Body of pancreas (tissue), 4 donors: ENCODE measurements around the gene LYSMD1.

Experiments
- POLR2A ChIP-seq, 3 donors: fragments of 450-650 bp; IDR thresholded peaks; one replicate each; pipeline ENCODE4 v1.6.1; 2016; ENCODE audit warnings: antibody characterized with exemption in 3 of 3, mild to moderate bottlenecking in 2 of 3
- TF ChIP-seq, protein P1 (sequence below), 7 experiments: fragments of 450-650 bp in 4 of 7; fragments of 200-600 bp in 3 of 7; sonication (generic) in 3 of 7; IDR thresholded peaks; one replicate each; pipeline ENCODE4 v1.5.1; 2016 to 2019; ENCODE audit warnings: antibody characterized with exemption in 7 of 7

DNA sequence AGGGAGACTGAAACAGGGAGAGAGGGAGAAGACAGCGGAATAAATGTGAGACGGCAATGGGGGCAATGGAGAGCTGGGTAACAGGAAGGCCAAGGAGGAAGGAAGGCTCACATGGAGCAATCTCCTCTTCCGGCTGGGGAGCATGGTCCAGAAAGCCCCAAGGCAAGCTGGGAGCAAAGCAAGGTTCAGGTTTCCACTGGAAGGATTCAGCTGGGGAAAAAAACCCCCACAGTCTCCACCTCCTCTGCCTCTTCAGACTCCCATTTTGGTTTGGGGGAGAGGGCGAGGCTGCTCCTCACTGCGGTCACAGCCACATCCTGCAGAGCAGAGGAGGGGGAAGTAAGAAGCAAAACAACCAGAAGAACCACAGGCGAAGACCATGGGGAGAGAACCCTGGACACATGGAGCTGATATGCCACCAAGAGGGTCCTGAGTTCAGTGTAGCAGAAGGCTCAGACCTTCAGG lies 8.6 kb downstream of the LYSMD1 start:
- TF ChIP-seq, protein P1, sequence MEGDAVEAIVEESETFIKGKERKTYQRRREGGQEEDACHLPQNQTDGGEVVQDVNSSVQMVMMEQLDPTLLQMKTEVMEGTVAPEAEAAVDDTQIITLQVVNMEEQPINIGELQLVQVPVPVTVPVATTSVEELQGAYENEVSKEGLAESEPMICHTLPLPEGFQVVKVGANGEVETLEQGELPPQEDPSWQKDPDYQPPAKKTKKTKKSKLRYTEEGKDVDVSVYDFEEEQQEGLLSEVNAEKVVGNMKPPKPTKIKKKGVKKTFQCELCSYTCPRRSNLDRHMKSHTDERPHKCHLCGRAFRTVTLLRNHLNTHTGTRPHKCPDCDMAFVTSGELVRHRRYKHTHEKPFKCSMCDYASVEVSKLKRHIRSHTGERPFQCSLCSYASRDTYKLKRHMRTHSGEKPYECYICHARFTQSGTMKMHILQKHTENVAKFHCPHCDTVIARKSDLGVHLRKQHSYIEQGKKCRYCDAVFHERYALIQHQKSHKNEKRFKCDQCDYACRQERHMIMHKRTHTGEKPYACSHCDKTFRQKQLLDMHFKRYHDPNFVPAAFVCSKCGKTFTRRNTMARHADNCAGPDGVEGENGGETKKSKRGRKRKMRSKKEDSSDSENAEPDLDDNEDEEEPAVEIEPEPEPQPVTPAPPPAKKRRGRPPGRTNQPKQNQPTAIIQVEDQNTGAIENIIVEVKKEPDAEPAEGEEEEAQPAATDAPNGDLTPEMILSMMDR (IDR thresholded peaks at IDR 0.05), result no peak
- no peak for TF ChIP-seq POLR2A (IDR thresholded peaks at IDR 0.05)
